Heart right ventricle (tissue), 16 donors: ENCODE data around the gene NOL9. TPM values are rescaled to one million over a fixed set of nuclear protein-coding genes. Genes with fewer than 3 reads are reported as not detected.

Experiments
- ATAC-seq, 8 donors: fragments of 200-7000 bp; cut with Tn5 transposase; one replicate each; pipeline ENCODE4 v1.9.1; 2020; ENCODE audit warnings: mild to moderate bottlenecking in 8 of 8, moderate library complexity in 8 of 8, moderate number of reproducible peaks in 1 of 8
- DNase-seq, 2 donors: peaks; one replicate each; pipeline ENCODE4 v3.0.0-alpha.2; 2020
- H3K27ac ChIP-seq, 10 donors: fragments of 200-600 bp; sonication (generic) in 2 of 10; one replicate each; pipeline versions ENCODE4 v1.5.0 to v1.8.0; 2020 to 2022; ENCODE audit warnings: mild to moderate bottlenecking in 3 of 10
- H3K27me3 ChIP-seq, 7 donors: fragments of 200-600 bp; one replicate each; pipeline ENCODE4 v1.8.0; 2021 to 2022; ENCODE audit warnings: mild to moderate bottlenecking in 2 of 7
- H3K36me3 ChIP-seq, 9 donors: fragments of 200-600 bp; sonication (generic) in 1 of 9; one replicate each; pipeline versions ENCODE4 v1.5.0 to v1.8.0; 2020 to 2022; ENCODE audit warnings: mild to moderate bottlenecking in 2 of 9
- H3K4me1 ChIP-seq, 9 donors: fragments of 200-600 bp; sonication (generic) in 1 of 9; one replicate each; pipeline versions ENCODE4 v1.5.0 to v1.8.0; 2020 to 2022; ENCODE audit warnings: mild to moderate bottlenecking in 4 of 9
- H3K4me3 ChIP-seq, 10 donors: fragments of 200-600 bp; sonication (generic) in 2 of 10; one replicate each; pipeline versions ENCODE4 v1.5.0 to v1.8.0; 2020 to 2022; ENCODE audit warnings: mild to moderate bottlenecking in 7 of 10, moderate library complexity in 2 of 10
- H3K9me3 ChIP-seq, 11 donors: fragments of 200-600 bp in 10 of 11; sonication (generic) in 2 of 11; one replicate each; pipeline versions ENCODE4 v1.5.0 to v1.8.0; 2013 to 2022; ENCODE audit warnings: mild to moderate bottlenecking in 2 of 11, control low read depth in 1 of 11, moderate library complexity in 1 of 11
- WGBS, 2 donors: extraction: QIAGEN DNeasy Blood & Tissue Kit; methylation state at CpG; one replicate each; pipeline ENCODE4 v1.1.7; 2013; ENCODE audit warnings: inconsistent platforms in 1 of 2; 5-methylcytosine and 5-hydroxymethylcytosine counted together
- intact Hi-C, 10 donors: fragments of 100-400 bp; cut with DNase I; formaldehyde crosslinking; loops; one replicate each; pipeline versions ENCODE4 v1.11.1 to v1.14.2; 2022
- polyA plus RNA-seq, 2 donors: library from polyadenylated mRNA; stranded (reverse); fragments of 200-250 nt; gene quantifications; one replicate each; pipeline ENCODE4 v1.2.3, GENCODE V29; 2013
- total RNA-seq, 10 donors: library from RNA; stranded (reverse); fragmentation: NEBNext Ultra II Directional in 3 of 10; extraction: Animal tissue kit (Norgen Biotek cat#: 25700) in 3 of 10; gene quantifications; one replicate each; pipeline versions ENCODE4 v1.2.1 to v1.2.4, GENCODE V29; 2021 to 2023
- TF ChIP-seq, protein P1 (sequence below), 9 donors: fragments of 200-600 bp; sonication (generic) in 2 of 9; IDR thresholded peaks; one replicate each; pipeline versions ENCODE4 v1.5.0 to v1.8.0; 2021 to 2022; ENCODE audit warnings: antibody characterized with exemption in 9 of 9, mild to moderate bottlenecking in 5 of 9, moderate library complexity in 1 of 9
- donor health status: Arrhythmogenic right ventricular cardiomyopathy.
- donor health status: ischemic (EF 13 %, LVEDD 7.1; RV severe dilation, severe dysfunction).
- donor health status: healthy with polysubstance abuse.
- donor health status: DM: no; HTN: yes; CAD: no.
- donor health status: DM: no; HTN: no; CAD: no.
- donor health status: ischemic (EF 25% LVEDD 6.9; RV normal size, moderate dysfunction).
- donor health status: ischemic (EF 25% LVEDD 5.7; RV mildly dilated, moderate dysfunction).
- donor health status: healthy.
- donor health status: DM: yes; HTN: yes; CAD: no.
- donor health status: Ischemic cardiomyopathy.
- donor health status: ischemic (EF 35%, LVEDD 5.7; RV mildly dilated, moderate dysfunction).
- donor health status: nonischemic (EF 11% LVEDD 7.7; RV severe dilation, severe dysfunction).
- donor health status: DM: yes; HTN: yes; CAD: no.
- donor health status: PGD.
- donor health status: ischemic (EF 29% LVEDD 5.4; RV normal size, mild dysfunction).
- donor health status: nonischemic (EF 23%, LVEDD 6.1; RV moderate dilation, normal function).

Gene NOL9
- total and polyA plus RNA-seq, 12 donors = 3.0 to 19.3 (median 15.1) TPM

DNA sequence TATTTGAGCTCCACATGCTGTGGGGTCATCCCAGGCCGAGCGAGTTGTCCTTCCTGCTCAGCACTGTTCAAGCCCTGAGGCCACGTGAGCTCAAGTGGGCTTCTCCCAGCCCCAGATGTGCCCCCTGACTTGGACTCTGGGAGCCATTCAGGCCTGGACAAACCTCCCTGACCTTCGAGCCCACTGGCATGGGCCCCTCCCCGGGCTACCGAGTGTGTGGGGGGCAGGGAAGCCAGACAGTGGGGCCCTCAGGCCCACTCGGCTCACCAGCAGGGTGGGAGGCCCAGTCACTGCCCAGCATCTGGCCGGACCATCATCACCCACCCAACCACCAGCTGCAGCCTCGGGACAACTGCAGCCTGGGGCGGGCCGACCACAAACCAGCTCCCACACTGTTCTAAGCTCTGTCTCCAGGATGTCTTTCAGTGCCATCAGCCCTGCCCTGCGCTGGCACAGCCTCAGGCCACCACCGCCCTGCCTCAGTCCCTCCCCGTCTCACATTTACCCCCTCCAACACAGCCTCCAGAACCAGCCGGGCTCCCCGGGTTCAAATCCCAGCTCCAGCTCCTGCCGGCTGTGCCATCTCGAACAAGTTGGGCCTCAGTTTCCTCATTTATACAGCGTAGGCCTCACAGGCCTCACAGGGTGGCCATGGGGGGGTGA lies 41.9 kb downstream of the NOL9 start:
- Histone ChIP-seq H3K27ac (no peak overlapping the region), H3K27me3 (no peaks in the 10 kb centered on the region), H3K9me3 (no peaks in the 10 kb centered on the region), H3K4me3 (no peak overlapping the region), H3K36me3 (no peaks in the 10 kb centered on the region), H3K4me1 (peaks cover 0 to 17% (median 0%) of the 10 kb centered on the region in 9 donors)
- no peak for ATAC-seq
- intact Hi-C loops = no loop called here
- 90 to 93% methylated on average over 19 of the region's 19 CpGs for WGBS, 2 donors
- TF ChIP-seq, protein P1, sequence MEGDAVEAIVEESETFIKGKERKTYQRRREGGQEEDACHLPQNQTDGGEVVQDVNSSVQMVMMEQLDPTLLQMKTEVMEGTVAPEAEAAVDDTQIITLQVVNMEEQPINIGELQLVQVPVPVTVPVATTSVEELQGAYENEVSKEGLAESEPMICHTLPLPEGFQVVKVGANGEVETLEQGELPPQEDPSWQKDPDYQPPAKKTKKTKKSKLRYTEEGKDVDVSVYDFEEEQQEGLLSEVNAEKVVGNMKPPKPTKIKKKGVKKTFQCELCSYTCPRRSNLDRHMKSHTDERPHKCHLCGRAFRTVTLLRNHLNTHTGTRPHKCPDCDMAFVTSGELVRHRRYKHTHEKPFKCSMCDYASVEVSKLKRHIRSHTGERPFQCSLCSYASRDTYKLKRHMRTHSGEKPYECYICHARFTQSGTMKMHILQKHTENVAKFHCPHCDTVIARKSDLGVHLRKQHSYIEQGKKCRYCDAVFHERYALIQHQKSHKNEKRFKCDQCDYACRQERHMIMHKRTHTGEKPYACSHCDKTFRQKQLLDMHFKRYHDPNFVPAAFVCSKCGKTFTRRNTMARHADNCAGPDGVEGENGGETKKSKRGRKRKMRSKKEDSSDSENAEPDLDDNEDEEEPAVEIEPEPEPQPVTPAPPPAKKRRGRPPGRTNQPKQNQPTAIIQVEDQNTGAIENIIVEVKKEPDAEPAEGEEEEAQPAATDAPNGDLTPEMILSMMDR (IDR thresholded peaks at IDR 0.05) = no peak
- no peak for DNase-seq

DNA sequence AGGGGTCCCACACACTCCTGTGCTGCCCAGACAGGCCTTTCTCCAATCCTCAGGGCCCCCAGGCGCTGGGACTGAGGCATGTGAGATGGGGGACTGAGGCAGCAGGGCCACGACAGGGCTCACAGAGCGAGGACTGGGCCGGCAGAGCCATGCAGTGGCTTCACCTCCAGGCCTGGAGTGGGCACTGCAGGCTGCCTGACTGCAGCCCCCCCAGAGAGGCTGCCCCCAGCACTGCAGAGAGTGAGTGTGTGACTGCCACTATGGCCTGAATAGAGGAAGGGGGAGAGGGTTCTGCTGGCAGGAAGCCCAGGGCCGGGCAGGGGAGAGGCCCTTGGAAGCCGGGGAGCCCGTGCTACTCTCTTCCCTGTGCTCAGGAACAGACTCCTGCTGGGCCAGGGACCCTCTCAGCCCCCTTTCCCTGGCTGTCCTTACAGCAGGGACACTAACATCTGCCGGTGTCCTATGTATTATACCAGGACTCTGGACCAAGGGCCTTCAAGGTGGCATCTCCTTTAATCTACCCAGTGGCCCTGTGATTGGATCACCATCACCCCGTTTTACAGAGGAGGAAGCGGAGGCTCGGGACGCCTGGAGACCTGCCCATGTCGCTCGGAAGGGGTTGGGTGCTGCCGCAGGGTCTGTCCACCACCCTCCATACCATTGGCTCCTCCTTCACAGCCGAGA lies 42.6 kb downstream of the NOL9 start:
- ATAC-seq (no peak), DNase-seq (no peak)
- TF ChIP-seq, protein P1 (IDR thresholded peaks at IDR 0.05) = no peak
- intact Hi-C loops = no loop called here
- Histone ChIP-seq H3K27me3 (no peaks in the 10 kb centered on the region), H3K4me3 (no peak overlapping the region), H3K36me3 (no peaks in the 10 kb centered on the region), H3K9me3 (no peaks in the 10 kb centered on the region), H3K27ac (no peak overlapping the region), H3K4me1 (peaks cover 0 to 24% (median 0%) of the 10 kb centered on the region in 9 donors)
- WGBS, 2 donors = 84 to 85% methylated on average over 16 of the region's 16 CpGs

DNA sequence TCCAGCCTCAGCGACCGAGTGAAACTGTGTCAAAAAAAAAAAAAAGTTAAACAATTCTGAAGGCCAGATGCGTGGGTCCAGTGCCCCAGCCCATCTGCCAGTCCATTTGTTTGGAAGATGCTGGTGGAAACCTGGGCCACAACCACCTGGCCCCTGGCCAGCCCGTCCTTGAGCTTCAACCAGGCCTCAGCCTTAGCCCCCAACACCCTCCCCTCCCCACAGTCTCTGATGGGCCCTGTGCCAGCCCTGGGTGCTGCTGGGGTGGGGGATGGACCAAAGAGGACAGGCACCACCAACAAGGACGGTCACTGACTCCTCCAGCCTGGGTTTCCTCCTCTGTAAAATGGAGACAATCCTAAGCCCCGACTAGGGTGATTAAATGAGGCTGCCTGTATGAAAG lies 43.3 kb downstream of the NOL9 start:
- H3K9me3 ChIP-seq = no peaks in the 10 kb centered on the region
- no peak overlapping the region for H3K4me3 ChIP-seq
- peaks cover 0 to 25% (median 0%) of the 10 kb centered on the region in 9 donors for H3K4me1 ChIP-seq
- no peak for DNase-seq
- 85 to 91% methylated on average over 6 of the region's 6 CpGs for WGBS, 2 donors
- no peaks in the 10 kb centered on the region for H3K27me3 ChIP-seq
- TF ChIP-seq, protein P1 (IDR thresholded peaks at IDR 0.05) = no peak
- no peaks in the 10 kb centered on the region for H3K36me3 ChIP-seq
- no peak for ATAC-seq
- intact Hi-C loops = no loop called here
- no peak overlapping the region for H3K27ac ChIP-seq

DNA sequence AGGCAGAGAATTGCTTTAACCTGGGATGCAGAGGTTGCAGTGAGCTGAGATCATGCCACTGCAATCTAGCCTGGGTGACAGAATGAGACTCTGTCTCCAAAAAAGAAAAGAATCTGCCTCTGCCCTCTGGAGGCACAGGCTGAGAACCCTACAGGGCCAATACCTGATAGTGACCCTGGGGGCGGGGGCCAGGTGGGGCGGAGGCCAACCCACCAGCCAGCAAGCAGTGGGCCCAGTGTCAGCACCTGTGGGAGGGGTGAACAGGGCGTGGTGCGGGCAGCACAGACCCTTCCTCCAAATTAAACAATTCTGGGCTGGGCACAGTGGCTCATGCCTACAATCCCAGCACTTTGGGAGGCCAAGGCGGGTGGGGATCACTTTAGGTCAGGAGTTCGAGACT lies 43.8 kb downstream of the NOL9 start:
- DNase-seq (no peak), ATAC-seq (no peak)
- Histone ChIP-seq H3K9me3 (no peaks in the 10 kb centered on the region), H3K27ac (no peak overlapping the region), H3K4me1 (peaks cover 0 to 25% (median 0%) of the 10 kb centered on the region in 9 donors), H3K27me3 (no peaks in the 10 kb centered on the region), H3K4me3 (no peak overlapping the region), H3K36me3 (no peaks in the 10 kb centered on the region)
- intact Hi-C loops = no loop called here
- 78 to 83% methylated on average over 6 of the region's 6 CpGs for WGBS, 2 donors
- TF ChIP-seq, protein P1 (IDR thresholded peaks at IDR 0.05) = no peak
